ENCODE measurements around the gene DCAF8. TPM values are rescaled to one million over a fixed set of nuclear protein-coding genes. Genes with fewer than 3 reads are reported as not detected.

DCAF8 gene
- total and polyA plus RNA-seq, 7 donors, result 28.2 to 184 (median 138) TPM

GRCh38 chr1:160284220-160284781 lies 22.0 kb upstream of the DCAF8 start:
- WGBS, 2 donors, result 2 to 5% methylated on average over 15 of the region's 15 CpGs
- Histone ChIP-seq H3K9me3 (no peaks in the 10 kb centered on the region), H3K27me3 (no peaks in the 10 kb centered on the region), H3K4me3 (peak overlapping the region; percentile 75 to 93 (median 81)), H3K36me3 (peaks cover 16 to 50% (median 32%) of the 10 kb centered on the region in 4 donors), H3K27ac (peak overlapping the region; percentile 82 to 91 (median 86)), H3K4me1 (peaks cover 0 to 23% (median 20%) of the 10 kb centered on the region in 4 donors)
- intact Hi-C loops (cut with DNase I), result loop anchor here (2.0 kb wide), 1 partner anchor 34 kb away; no protein-coding TSS in a partner anchor
- TF ChIP-seq POLR2A (IDR thresholded peaks at IDR 0.05) (no peak), CTCF (IDR thresholded peaks at IDR 0.05) (no peak), POLR2AphosphoS5 (IDR thresholded peaks at IDR 0.05) (peak in 2 of 4 donors; percentile 34 to 44), EP300 (IDR thresholded peaks at IDR 0.05) (no peak)
- DNase-seq, result no peak

GRCh38 chr1:160282807-160283206 lies 20.5 kb upstream of the DCAF8 start:
- Histone ChIP-seq H3K27ac (no peak overlapping the region), H3K4me1 (peaks cover 0 to 23% (median 20%) of the 10 kb centered on the region in 4 donors), H3K9me3 (no peaks in the 10 kb centered on the region), H3K4me3 (no peak overlapping the region), H3K36me3 (peaks cover 18 to 53% (median 39%) of the 10 kb centered on the region in 4 donors), H3K27me3 (no peaks in the 10 kb centered on the region)
- TF ChIP-seq EP300 (IDR thresholded peaks at IDR 0.05), result no peak
- no peak for TF ChIP-seq CTCF (IDR thresholded peaks at IDR 0.05)
- TF ChIP-seq POLR2AphosphoS5 (IDR thresholded peaks at IDR 0.05), result no peak
- no peak for TF ChIP-seq POLR2A (IDR thresholded peaks at IDR 0.05)
- 95 to 96% methylated on average over 7 of the region's 7 CpGs for whole genome bisulfite sequencing, 2 donors
- DNase-seq, result no peak
- intact Hi-C loops (cut with DNase I), result no loop called here

GRCh38 chr1:160277987-160278386 lies 15.6 kb upstream of the DCAF8 start:
- H3K36me3 ChIP-seq, result peaks cover 18 to 70% (median 44%) of the 10 kb centered on the region in 4 donors
- intact Hi-C loops (cut with DNase I), result no loop called here

GRCh38 chr1:160277330-160277729 lies 15.0 kb upstream of the DCAF8 start:
- DNase-seq, result no peak
- intact Hi-C loops (cut with DNase I), result no loop called here
- H3K27ac ChIP-seq, result no peak overlapping the region
- no peaks in the 10 kb centered on the region for H3K27me3 ChIP-seq
- 91 to 95% methylated on average over 2 of the region's 2 CpGs for WGBS, 2 donors
- no peak for TF ChIP-seq CTCF (IDR thresholded peaks at IDR 0.05)
- TF ChIP-seq POLR2AphosphoS5 (IDR thresholded peaks at IDR 0.05), result no peak
- no peak for TF ChIP-seq POLR2A (IDR thresholded peaks at IDR 0.05)
- TF ChIP-seq EP300 (IDR thresholded peaks at IDR 0.05), result no peak
- H3K4me1 ChIP-seq, result no peaks in the 10 kb centered on the region
- peaks cover 16 to 64% (median 43%) of the 10 kb centered on the region in 4 donors for H3K36me3 ChIP-seq
- no peak overlapping the region for H3K4me3 ChIP-seq
- no peaks in the 10 kb centered on the region for H3K9me3 ChIP-seq

More at GRCh38 chr1:160277987-160278386, 15.6 kb upstream of the DCAF8 start:
- TF ChIP-seq EP300 (IDR thresholded peaks at IDR 0.05), result no peak
- TF ChIP-seq CTCF (IDR thresholded peaks at IDR 0.05), result no peak
- TF ChIP-seq POLR2A (IDR thresholded peaks at IDR 0.05), result no peak
- no peaks in the 10 kb centered on the region for H3K9me3 ChIP-seq
- no peak overlapping the region for H3K27ac ChIP-seq
- peaks cover 0 to 2% (median under 1%) of the 10 kb centered on the region in 4 donors for H3K4me1 ChIP-seq
- WGBS, 2 donors, result 85 to 93% methylated on average over 4 of the region's 4 CpGs
- no peak overlapping the region for H3K4me3 ChIP-seq
- H3K27me3 ChIP-seq, result no peaks in the 10 kb centered on the region
- no peak for DNase-seq

- intact Hi-C loops (cut with DNase I), result no loop called here
- H3K9me3 ChIP-seq, result no peaks in the 10 kb centered on the region
- H3K27ac ChIP-seq, result no peak overlapping the region
- no peak overlapping the region for H3K4me3 ChIP-seq
- DNase-seq, result no peak
- H3K4me1 ChIP-seq, result no peaks in the 10 kb centered on the region
- 95 to 98% methylated on average over 1 of the region's 1 CpG for WGBS, 2 donors
- H3K27me3 ChIP-seq, result no peaks in the 10 kb centered on the region
- TF ChIP-seq EP300 (IDR thresholded peaks at IDR 0.05), result no peak
- TF ChIP-seq CTCF (IDR thresholded peaks at IDR 0.05), result no peak
- TF ChIP-seq POLR2AphosphoS5 (IDR thresholded peaks at IDR 0.05), result no peak
- no peak for TF ChIP-seq POLR2A (IDR thresholded peaks at IDR 0.05)
- H3K36me3 ChIP-seq, result peaks cover 0 to 2% (median 0%) of the 10 kb centered on the region in 4 donors
Measured at GRCh38 chr1:160271025-160271424, 8.7 kb upstream of the DCAF8 start.
